ENCODE results near the gene NENF.
"Not testable (repeated sequence)": the region's sequence is repeated elsewhere in the genome, so short reads cannot be mapped to it uniquely, and the experiment has no call there.

The NENF gene

DNA sequence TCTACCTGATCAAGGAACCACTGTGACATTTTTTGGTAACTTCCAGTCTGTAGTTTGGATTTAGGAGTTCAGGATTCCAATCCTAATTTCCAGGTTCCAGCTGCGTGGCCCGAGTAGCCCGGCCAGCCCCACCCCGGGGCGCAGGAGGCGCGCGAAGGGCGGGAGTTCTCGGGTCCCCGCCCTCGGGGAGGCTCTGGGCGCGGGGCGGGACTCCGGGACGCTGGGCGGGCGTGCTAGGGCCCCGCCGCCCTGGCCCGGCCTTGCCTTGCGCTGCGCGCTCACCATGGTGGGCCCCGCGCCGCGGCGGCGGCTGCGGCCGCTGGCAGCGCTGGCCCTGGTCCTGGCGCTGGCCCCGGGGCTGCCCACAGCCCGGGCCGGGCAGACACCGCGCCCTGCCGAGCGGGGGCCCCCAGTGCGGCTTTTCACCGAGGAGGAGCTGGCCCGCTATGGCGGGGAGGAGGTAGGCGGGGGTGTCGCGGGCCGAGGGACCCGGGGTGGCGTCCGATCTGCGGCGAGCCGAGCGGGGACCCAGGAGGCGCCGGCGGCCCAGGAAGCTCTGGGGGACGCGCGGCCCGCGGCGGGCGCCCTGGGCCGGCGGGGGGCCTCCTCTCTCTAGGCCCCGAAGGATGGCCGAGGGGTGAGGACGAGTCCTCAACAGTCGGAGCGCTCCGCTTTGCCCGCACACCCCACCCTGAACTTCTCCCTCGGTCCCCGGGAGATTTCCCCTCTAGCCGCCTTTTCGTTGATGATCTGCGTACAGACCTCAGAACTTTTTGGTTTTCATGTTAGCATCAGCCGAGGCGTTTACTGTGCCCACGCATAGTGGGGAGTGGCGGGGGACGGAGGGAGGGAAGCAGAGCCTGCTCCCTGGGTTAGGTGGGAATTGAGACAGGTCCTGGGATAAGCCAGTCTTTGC lies at the start of gene NENF:
Gene NENF (plus strand): TSS at position 260 of the 916 bp plus-strand sequence. CDS start 24 bp downstream, at position 284.
- DNase-seq (ENCODE audit: low spot score), result peak; percentile 82

DNA sequence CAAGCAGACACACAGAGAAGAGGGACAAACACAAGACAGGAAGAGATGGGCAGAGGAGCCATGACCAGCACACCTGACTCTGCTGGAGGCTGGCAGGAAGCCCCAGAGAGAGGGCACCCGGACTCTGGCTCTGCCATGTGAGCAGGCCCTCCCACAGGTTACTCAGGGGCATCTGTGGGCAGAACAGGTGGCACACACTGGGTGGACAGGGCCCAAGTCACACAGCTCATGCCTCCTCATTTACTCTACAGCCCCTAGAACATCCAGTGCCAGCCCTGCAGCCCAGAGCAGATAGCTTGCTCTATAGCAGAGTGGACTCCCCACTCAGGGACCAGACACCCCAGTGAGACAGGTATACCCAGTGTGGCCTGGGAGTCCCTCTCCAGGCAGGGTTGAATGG lies 46.7 kb upstream of the NENF start:
- no peak for DNase-seq (ENCODE audit: low spot score)

DNA sequence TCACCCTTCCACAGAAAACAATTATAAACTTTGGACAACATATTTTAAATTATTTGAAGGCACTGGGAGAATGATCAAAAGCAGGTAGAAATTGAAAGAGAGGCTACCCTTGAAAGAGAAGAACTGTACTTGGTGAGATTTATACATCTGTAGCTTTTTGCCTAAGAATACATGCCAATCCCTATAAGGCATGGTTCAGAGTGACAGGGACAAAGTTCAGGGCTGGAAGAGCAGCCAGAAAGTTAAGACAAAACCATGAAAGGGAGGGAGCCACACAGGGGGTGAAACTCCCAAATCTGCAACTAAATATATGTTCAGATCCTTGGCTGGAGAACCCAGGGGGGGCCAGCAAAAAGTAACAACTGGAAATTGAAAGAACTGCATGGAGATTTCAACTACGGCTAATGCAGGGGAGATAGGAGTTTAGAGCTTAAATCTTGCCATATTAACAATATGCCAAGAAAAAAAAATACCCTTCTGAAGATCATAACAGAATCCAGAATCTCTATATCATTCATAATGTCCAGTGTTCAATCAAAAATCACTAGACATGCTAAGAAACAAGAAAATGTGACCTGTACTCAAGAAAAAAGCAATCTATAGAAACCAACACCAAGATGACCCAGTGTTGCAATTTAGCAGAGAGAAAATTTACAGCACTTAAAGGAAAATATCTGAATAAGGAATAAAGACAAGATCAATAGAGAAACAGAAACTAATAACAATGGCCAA lies 43.6 kb upstream of the NENF start:
- DNase-seq (ENCODE audit: low spot score), result no peak

DNA sequence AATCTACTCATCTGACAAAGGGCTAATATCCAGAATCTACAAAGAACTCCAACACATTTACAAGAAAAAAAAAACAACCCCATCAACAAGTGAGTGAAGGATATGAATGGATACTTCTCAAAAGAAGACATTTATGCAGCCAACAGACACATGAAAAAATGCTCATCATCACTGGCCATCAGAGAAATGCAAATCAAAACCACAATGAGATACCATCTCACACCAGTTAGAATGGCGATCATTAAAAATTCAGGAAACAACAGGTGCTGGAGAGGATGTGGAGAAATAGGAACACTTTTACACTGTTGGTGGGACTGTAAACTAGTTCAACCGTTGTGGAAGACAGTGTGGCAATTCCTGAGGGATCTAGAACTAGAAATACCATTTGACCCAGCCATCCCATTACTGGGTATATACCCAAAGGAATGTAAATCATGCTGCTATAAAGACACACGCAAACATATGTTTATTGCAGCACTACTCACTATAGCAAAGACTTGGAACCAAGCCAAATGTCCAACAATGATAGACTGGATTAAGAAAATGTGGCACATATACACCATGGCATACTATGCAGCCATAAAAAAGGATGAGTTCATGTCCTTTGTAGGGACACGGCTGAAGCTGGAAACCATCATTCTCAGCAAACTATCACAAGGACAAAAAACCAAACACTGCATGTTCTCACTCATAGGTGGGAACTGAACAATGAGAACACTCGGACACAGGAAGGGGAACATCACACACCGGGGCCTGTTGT lies 36.9 kb upstream of the NENF start:
- not testable (repeated sequence) for DNase-seq (ENCODE audit: low spot score)

DNA sequence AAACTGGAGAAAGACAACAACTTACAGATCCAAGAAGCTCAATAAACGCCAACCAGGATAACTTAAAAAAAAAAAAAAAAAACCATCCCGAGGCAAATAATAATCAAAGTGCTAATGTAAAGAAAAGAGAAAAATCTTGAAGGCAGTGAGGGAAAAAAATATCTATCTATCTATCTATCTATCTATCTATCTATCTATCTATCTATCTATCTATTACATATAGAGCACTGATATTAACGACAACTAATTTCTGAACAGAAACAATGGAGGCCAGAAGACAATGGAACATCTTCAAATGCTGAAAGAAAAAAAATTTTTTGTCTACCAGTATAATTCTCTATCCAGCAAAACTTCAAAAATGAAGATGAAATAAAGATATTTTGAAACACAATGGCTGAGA lies 36.1 kb upstream of the NENF start:
- DNase-seq (ENCODE audit: low spot score), result no peak

DNA sequence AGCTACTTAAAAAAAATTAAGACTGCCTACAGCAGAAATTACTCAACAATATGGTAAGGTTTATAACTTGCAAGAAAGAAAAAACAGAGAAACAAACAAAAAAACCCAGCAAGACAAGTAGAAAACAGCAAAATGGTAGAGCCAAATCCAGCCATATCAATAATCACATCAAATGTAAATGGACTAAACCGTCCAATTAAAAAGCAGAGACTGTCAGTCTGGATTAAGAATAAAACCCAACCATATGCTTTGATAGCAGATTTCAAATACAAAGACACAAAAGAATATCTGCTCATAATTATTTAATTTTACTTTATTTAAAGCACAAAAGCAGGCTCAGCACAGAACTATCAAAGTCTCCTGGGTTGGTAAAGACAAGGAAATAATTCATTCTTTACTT lies 35.5 kb upstream of the NENF start:
- no peak for DNase-seq (ENCODE audit: low spot score)

DNA sequence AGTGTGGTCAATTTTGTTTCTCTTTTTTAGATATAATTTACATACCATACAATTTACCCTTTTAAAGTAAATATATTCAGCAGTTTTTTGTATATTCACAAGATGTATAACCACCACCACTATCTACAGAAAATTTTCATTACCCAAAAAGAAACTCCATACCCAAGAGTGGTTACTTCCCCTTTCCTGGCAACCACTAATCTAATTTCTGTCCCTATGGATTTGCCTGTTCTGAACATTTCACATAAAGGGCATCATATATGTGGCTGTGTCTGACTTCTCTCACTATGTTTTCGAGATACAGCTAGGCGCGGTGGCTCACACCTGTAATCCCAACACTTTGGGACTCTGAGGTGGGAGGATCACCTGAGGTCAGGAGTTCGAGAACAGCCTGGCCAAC lies 31.7 kb upstream of the NENF start:
- no peak for DNase-seq (ENCODE audit: low spot score)

DNA sequence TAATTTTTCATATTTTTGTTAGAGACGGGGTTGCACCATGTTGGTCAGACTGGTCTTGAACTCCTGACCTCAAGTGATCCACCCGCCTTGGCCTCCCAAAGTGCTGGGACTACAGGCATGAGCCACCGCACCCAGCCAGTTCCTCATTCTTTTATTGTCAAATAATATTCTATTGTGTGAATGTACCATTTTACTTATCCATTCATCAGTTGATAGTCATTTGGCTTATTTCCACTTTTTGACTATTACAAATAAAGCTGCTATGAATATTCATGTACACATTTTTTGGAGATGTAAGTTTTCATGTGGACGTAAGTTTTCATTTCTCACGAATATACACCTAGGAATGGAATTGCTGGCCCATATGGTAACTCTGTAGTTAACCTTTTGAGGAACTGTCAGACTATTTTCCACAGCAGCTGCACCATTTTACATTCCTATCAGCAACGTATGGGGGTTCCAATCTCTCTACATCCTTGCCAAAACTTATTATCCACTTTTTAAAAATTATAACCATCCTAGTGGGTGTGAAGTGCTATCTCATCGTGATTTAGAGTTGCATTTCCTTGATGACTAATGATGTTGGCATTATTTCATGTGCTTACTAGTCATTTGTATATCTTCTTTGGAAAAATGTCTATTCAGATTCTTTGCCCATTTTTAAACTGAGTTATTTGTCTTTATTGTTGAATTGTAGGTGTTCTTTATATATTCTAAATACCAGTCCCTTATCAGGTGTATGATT lies 30.7 kb upstream of the NENF start:
- DNase-seq (ENCODE audit: low spot score), result no peak

DNA sequence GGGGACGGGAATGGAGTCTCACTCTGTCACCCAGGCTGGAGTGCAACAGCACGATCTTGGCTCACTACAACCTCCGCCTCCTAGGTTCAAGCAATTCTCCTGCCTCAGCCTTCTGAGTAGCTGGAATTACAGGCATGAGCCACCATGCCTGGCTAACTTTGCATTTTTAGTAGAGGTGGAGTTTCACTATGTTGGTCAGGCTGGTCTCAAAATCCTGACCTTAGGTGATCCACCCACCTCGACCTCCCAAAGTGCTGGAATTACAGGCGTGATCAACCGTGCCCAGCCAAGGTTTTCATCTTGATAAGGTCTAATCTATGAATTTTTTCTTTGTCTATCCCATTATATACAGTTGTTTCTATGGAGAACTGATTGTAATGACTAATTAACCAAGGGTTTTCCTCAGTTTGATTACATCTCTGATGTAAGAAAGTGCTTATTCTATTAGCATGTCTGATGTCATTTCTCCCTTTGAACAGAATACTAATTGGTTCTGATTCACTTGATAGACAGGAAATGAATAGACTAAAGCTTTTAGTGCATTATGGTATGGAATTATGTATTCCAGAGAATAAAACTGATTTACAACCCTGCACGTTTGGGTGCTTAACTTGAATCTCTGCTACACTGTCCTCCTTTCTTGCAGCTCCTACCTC lies 29.9 kb upstream of the NENF start:
- no peak for DNase-seq (ENCODE audit: low spot score)

DNA sequence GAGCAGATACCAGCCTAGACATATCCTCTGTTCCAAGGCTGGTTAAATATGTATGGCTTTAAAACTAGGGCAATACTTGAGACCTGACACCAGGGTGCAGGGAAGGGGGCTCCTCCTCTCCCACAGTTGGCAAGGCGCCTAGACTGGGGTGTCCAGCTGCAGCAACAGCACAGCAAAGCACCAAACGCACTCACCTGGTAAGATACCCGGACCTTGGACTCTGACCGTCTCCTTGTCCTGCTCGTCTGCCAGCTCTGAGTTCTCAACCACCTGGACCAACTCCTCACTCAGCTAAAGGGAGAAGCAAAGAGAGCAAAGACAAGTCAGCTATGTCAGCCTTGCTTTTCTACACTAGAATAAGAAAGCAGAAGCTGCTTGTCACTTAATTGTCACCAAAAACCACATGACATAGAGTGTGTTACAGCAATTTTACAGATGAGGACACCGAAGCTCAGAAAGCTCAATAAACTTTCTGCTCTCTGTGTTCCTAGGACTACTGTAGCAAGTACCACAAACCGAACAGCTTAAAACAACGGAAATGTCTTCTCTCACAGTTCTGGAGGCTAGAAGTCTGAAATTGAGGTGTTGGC lies 22.4 kb upstream of the NENF start:
- DNase-seq (ENCODE audit: low spot score), result no peak

DNA sequence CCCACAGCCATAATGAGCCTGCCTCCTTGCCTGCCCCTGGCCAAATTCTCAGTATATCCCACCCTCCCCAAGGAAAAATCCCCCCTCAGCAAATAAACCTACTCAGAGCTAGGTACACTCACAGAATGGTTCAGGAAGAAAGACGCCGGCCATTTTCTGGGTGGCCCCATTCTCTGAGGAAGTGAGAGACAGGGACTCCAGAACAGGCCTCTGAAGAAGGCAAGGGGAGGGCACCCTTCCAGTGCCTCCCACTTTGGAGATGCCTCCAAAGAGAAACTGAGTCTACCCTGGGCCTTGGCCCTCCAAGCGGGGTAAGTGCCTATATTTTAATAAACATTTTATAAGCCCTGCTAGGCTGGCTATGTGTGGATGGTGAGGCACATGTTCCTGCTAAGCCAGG lies 20.3 kb upstream of the NENF start:
- DNase-seq (ENCODE audit: low spot score), result no peak

DNA sequence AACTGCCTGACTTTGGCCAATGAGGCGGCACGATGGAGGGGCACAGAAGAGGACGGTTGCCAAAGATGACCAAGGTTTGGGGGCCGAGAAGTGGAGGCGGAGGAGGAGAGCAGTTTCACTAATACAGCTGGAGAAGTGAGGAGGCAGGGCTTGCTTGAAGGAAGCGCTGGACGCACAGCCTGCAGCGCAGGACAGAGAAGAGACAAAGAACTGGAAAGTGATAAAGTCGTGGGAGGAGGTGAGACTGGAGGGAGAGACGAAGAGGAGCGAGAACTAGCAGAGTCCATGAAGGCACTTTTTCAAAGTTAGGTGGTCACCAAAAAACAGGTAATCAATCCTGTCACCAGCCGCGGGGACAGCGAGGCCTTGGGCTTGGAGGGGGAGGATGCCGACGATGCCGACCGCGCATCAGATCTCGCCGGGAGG lies 18.8 kb upstream of the NENF start:
- DNase-seq (ENCODE audit: low spot score), result peak; percentile 27

DNA sequence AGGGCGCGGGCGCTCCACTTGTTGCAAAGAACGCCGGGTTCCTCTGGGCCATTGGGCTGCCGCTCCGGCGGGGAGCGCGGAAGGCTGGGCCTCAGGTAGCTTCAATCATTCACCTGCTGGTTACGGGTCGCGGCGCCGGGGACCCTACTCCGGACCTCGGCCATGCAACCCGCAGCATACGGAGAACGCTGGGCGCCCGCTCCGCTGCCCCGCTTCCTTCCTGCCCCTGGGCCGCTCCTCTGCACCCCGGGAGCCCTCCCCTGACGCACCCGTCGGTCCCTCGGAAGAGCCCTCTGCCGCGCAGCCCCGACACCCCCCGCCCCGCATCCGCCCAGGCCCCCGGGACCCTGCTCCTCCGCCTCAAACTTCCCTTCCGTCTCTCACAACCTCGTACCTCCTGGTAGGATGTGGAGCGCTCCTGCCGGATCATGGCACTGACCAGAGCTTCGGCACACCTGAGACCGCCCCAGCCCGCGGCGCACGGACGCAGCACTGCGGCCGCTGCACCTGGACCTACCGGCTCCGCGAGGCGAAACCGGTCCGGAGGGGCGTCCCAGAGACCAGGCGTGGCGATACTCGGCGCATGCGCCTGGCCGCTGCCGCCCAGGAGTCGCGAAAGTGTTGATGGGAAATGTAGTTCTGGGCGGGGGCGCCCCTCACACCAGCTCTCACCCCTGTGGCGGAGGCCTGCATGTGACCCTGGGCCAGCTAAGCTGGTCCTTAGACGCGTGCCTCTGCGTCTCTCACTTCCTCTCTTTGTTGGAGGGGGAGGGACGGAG lies 18.2 kb upstream of the NENF start, which contains the start of gene PACC1:
Gene PACC1 (minus strand): TSS at position 559 of the 779 bp plus-strand sequence. CDS start 129 bp downstream, at position 430.
- DNase-seq (ENCODE audit: low spot score), result peak; percentile 84

DNA sequence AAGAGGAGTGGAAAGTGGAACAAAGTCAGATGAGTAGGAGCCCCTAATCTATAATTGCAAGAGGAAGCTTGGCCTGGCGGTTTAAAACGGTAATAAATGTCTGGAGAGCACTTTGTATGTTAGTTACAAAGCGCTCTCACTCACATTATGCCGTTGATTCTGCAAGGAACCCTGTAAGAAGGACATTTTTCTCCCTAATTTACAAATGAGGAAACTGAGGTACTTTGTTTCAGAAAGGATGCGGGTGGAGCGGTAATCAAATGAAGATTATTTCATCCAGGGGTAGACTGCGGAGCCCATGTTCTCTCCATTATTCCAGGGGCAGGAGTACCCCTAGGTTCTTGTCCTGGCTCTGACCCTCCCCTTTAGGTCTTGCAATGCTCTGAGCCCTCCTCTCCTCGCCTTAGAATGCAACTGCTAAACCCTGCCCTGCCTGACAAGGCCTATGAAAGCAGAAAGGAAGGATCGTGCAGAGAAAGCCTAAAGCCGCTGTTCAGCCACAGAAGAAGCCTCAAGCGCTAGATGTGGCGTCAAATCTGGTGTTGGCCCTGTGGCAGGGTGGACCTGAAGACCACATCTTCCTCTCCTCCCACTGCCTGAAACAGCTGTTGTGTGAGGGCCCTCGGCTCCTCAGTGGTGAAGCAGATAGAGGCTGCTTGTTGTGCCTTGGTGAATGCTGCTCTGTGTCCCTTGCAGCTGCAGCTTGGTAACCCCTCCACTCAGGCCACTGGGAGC lies 17.4 kb upstream of the NENF start:
- DNase-seq (ENCODE audit: low spot score), result no peak

DNA sequence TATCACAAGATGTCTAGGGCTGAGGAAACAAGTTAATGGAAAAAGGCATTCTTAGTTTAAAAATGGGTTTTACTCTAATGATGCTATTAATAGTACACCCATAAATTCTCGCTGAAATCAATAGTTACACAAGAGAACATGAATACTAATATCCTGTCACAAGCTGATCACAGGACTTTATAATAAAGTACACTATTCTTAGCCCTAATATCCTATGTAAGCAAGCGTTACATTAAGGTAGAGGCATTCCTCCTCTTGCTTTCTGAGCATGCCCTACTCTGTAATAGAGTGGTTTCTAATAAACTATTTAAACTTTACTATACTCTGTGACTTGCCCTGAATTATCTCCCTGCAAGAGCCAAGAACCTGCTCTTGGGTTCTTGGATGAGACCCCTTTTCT lies 11.6 kb upstream of the NENF start:
- no peak for DNase-seq (ENCODE audit: low spot score)

DNA sequence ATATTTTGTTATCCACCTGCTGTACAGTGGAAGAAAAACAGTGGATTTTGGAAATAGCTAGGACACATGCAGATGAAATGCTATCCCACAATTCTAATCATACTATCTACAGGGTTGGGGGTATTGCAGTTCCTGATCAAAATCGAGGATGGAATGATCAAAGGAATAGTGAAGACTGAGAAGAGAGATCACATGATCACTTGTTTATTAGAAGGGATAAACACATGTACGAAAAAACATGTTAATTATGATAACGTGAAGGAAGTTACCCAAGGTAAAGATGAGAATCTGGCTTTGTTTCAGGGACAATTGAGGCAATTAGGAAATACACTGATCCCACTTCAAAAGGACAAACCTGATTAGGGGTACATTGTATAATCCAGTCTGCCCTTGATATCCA lies 8.8 kb upstream of the NENF start:
- no peak for DNase-seq (ENCODE audit: low spot score)

DNA sequence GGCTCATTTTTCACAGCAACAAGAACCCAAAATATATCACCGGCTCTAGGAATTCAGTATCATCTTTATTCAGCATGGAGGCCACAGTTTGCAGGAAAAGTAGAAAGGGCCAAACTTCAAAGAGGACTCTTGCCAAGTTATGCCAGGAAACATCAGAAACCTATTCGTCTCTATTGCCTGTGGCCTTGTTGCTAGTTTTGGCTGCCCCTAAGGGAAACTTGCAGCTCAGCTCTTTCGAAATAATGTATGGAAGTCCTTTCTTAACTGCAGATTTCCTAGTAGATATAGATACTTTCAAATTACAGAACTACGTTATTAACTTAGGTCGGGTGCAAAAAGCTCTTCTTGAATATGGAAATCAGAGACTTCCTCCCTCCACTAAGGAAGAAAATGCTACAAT lies 4.2 kb upstream of the NENF start:
- no peak for DNase-seq (ENCODE audit: low spot score)

DNA sequence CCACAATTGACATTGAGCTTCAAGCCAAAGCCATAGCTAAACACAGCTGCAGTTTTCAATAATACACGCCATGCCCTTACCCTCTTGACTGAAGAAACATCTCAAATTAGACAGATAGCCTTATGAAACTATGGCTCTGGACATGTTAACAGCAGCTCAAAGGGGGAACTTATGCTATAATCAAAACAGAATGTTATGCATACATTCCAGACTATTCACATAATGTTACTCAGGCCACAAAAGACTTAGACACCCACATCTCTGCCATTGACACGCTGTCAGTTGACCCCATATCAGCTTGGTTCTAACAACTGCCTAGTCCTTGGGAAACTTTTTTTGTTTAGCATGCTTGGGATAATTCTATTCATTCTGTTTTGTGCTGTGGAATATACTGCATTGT lies 2.3 kb upstream of the NENF start:
- no peak for DNase-seq (ENCODE audit: low spot score)

DNA sequence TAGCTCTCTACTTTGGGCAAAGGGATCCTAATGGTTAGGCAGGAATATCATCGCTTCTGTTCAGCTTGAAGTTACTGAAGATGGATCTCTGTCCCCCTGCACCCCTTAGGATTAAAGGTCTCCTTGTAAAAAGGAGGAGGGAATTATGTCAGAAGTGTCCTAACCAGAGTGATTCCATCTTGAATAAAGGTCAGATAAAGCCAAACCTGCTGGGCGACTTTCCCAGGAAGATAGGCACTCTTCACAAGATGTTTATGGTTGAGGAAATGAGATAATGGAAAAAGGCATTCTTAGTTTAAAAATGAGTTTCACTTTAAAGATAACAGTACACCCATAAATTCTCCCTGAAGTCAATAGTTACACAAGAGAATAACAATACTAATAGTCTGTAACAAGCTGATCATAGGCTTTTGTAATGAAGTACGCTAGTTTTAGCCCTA lies 1.7 kb upstream of the NENF start:
- DNase-seq (ENCODE audit: low spot score), result no peak
